ENCODE results near the gene MAP3K2. TPM values are rescaled to one million over a fixed set of nuclear protein-coding genes. Genes with fewer than 3 reads are reported as not detected.
A peak's percentile ranks its signal among the peaks of the same experiment; 100 is the strongest.

Gene MAP3K2, protein sequence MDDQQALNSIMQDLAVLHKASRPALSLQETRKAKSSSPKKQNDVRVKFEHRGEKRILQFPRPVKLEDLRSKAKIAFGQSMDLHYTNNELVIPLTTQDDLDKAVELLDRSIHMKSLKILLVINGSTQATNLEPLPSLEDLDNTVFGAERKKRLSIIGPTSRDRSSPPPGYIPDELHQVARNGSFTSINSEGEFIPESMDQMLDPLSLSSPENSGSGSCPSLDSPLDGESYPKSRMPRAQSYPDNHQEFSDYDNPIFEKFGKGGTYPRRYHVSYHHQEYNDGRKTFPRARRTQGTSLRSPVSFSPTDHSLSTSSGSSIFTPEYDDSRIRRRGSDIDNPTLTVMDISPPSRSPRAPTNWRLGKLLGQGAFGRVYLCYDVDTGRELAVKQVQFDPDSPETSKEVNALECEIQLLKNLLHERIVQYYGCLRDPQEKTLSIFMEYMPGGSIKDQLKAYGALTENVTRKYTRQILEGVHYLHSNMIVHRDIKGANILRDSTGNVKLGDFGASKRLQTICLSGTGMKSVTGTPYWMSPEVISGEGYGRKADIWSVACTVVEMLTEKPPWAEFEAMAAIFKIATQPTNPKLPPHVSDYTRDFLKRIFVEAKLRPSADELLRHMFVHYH
- total RNA-seq = 47.6 to 48.1 TPM (median 47.9 TPM) in 3 replicates

- TF ChIP-seq CTCF (IDR thresholded peaks at IDR 0.05; ENCODE audit: unreplicated experiment) = no peak
- H3K4me3 Mint-ChIP-seq = peak within 1 kb of the TSS; percentile 87
- peak within 1 kb of the TSS; percentile 99 for H3K27ac Mint-ChIP-seq
- no peaks in the 10 kb centered on the region for H3K9me3 Mint-ChIP-seq
- DNase-seq (ENCODE audit: low spot score in 2 of 2, unreplicated experiment in 2 of 2) = peak; percentile 96 to 97
- H3K4me1 Mint-ChIP-seq = peaks cover 41% of the 10 kb centered on the region
- no peaks in the 10 kb centered on the region for H3K27me3 Mint-ChIP-seq (ENCODE audit: low read depth)
- H3K36me3 Mint-ChIP-seq = peaks cover 4% of the 10 kb centered on the region
Observed at GRCh38 chr2:127387655-127388422, at the start of gene MAP3K2. Gene MAP3K2 (minus strand): TSS chr2:127387975. CDS start chr2:127343129, 44,846 bp downstream.

- H3K9me3 Mint-ChIP-seq = peaks cover 12% of the 10 kb centered on the region
- H3K4me3 Mint-ChIP-seq = no peak overlapping the region
- peaks cover 4% of the 10 kb centered on the region for H3K36me3 Mint-ChIP-seq
- no peaks in the 10 kb centered on the region for H3K4me1 Mint-ChIP-seq
- no peak for TF ChIP-seq CTCF (IDR thresholded peaks at IDR 0.05; ENCODE audit: unreplicated experiment)
- DNase-seq (ENCODE audit: low spot score in 2 of 2, unreplicated experiment in 2 of 2) = peak in 1 of 2 experiments; percentile 34
- no peaks in the 10 kb centered on the region for H3K27me3 Mint-ChIP-seq (ENCODE audit: low read depth)
- no peak overlapping the region for H3K27ac Mint-ChIP-seq
Observed at GRCh38 chr2:127437056-127437455, 49.3 kb upstream of the MAP3K2 start.

DNA sequence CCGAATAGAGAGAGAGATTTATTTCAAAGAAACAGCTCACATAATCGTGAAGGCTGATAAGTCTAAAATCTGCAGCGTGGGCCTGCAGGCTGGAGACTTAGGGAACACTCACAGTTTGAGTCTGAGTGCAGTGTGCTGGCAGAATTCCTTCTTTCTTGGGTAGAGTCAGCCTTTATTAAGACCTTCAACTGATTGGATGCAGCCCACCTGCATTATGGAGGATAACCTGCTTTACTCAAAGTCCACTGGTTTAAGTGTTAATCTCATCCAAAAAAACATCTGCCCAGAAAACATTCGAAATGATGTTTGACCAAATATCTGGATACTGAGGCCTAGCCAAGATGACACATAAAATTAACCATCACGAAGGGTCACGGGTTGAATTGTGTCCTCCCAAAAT, 46.7 kb upstream of the MAP3K2 start:
- no peaks in the 10 kb centered on the region for H3K9me3 Mint-ChIP-seq
- H3K36me3 Mint-ChIP-seq = no peaks in the 10 kb centered on the region
- no peak overlapping the region for H3K27ac Mint-ChIP-seq
- H3K27me3 Mint-ChIP-seq (ENCODE audit: low read depth) = no peaks in the 10 kb centered on the region
- no peak for DNase-seq (ENCODE audit: low spot score in 2 of 2, unreplicated experiment in 2 of 2)
- H3K4me3 Mint-ChIP-seq = no peak overlapping the region
- no peaks in the 10 kb centered on the region for H3K4me1 Mint-ChIP-seq
- TF ChIP-seq CTCF (IDR thresholded peaks at IDR 0.05; ENCODE audit: unreplicated experiment) = no peak

- no peak overlapping the region for H3K27ac Mint-ChIP-seq
Observed at GRCh38 chr2:127431408-127432023, 43.7 kb upstream of the MAP3K2 start.

More at GRCh38 chr2:127431408-127432023, 43.7 kb upstream of the MAP3K2 start:
- no peaks in the 10 kb centered on the region for H3K36me3 Mint-ChIP-seq
- H3K4me1 Mint-ChIP-seq = no peaks in the 10 kb centered on the region
- H3K9me3 Mint-ChIP-seq = no peaks in the 10 kb centered on the region
- TF ChIP-seq CTCF (IDR thresholded peaks at IDR 0.05; ENCODE audit: unreplicated experiment) = no peak
- no peak overlapping the region for H3K4me3 Mint-ChIP-seq
- no peaks in the 10 kb centered on the region for H3K27me3 Mint-ChIP-seq (ENCODE audit: low read depth)
- peak in 1 of 2 experiments; percentile 22 for DNase-seq (ENCODE audit: low spot score in 2 of 2, unreplicated experiment in 2 of 2)
